Caki2 (cell line): Measurements from ENCODE around the gene ECE2. TPM values are rescaled to one million over a fixed set of nuclear protein-coding genes. Genes with fewer than 3 reads are reported as not detected.
A peak's percentile ranks its signal among the peaks of the same experiment; 100 is the strongest.
"Not testable (repeated sequence)": the region's sequence is repeated elsewhere in the genome, so short reads cannot be mapped to it uniquely, and the experiment has no call there.

Experiments used
- DNase-seq: peaks from one replicate; pipeline ENCODE4 v3.0.0-alpha.2; 2015; ENCODE audit warnings: low read depth
- in situ Hi-C: cut with HindIII; loops from 2 replicates; pipeline ENCODE4 v1.10.0; 2016; ENCODE audit warnings: low sequenced_read_pairs, low pct_unique_long_range_greater_than_20kb, mixed read lengths
- total RNA-seq: library from RNA; depleted of rRNA; stranded (reverse); fragments of >200 nt; shearing (Covaris generic); gene quantifications from 2 replicates; pipeline ENCODE4 v1.2.3, GENCODE V29; 2014; ENCODE audit warnings: low replicate concordance

The ECE2 gene
- total RNA-seq, 1 experiment from 2014 or later: not detected

- peak; percentile 26 for DNase-seq
- in situ Hi-C loops: no loop called here
Measured at GRCh38 chr3:184259878-184260723, 15.7 kb upstream of the ECE2 start.

GRCh38 chr3:184260724-184261269, 15.0 kb upstream of the ECE2 start:
- peak; percentile 22 for DNase-seq
- in situ Hi-C loops: no loop called here

- peak; percentile 67 for DNase-seq
Measured at GRCh38 chr3:184261270-184261853, 14.5 kb upstream of the ECE2 start, which contains the start of gene CAMK2N2. CAMK2N2 (minus strand) TSS chr3:184261553; CDS start chr3:184261285, 268 bp downstream.

GRCh38 chr3:184261854-184262763, 13.7 kb upstream of the ECE2 start:
- peak; percentile 57 for DNase-seq
- in situ Hi-C loops: no loop called here

More at GRCh38 chr3:184261270-184261853, 14.5 kb upstream of the ECE2 start, which contains the start of gene CAMK2N2:
- in situ Hi-C loops: no loop called here

- no peak for DNase-seq
- in situ Hi-C loops: no loop called here
Measured at GRCh38 chr3:184262764-184263179, 13.1 kb upstream of the ECE2 start.

GRCh38 chr3:184267249-184267648, 8.6 kb upstream of the ECE2 start:
- in situ Hi-C loops, DNase-seq: not testable (repeated sequence)

GRCh38 chr3:184272269-184272668, 3.6 kb upstream of the ECE2 start:
- in situ Hi-C loops: no loop called here

GRCh38 chr3:184275381-184275701, 481 bp upstream of the ECE2 start:
- in situ Hi-C loops: no loop called here
- no peak for DNase-seq

More at GRCh38 chr3:184272269-184272668, 3.6 kb upstream of the ECE2 start:
- DNase-seq: no peak

GRCh38 chr3:184277366-184277765, 1.5 kb downstream of the ECE2 start:
- DNase-seq: no peak
- in situ Hi-C loops: no loop called here

- no peak for DNase-seq
- in situ Hi-C loops: no loop called here
Measured at GRCh38 chr3:184282941-184283340, 7.1 kb downstream of the ECE2 start.

- DNase-seq: no peak
- in situ Hi-C loops: no loop called here
Measured at GRCh38 chr3:184283681-184284080, 7.9 kb downstream of the ECE2 start.

GRCh38 chr3:184284696-184285095, 8.9 kb downstream of the ECE2 start:
- in situ Hi-C loops: no loop called here
- DNase-seq: peak; percentile 60

- DNase-seq: peak; percentile 33
- in situ Hi-C loops: no loop called here
Measured at GRCh38 chr3:184289426-184289938, 13.7 kb downstream of the ECE2 start.

- in situ Hi-C loops: no loop called here
- DNase-seq: no peak
Measured at GRCh38 chr3:184290331-184290730, 14.5 kb downstream of the ECE2 start.

- DNase-seq: no peak
- in situ Hi-C loops: no loop called here
Measured at GRCh38 chr3:184291044-184291737, 15.4 kb downstream of the ECE2 start.

GRCh38 chr3:184291738-184292445, 16.1 kb downstream of the ECE2 start:
- in situ Hi-C loops: no loop called here
- DNase-seq: no peak

- no peak for DNase-seq
- in situ Hi-C loops: no loop called here
Measured at GRCh38 chr3:184295771-184296170, 19.9 kb downstream of the ECE2 start.
